RCC 7860 (cell line): ENCODE results near the gene SCFD1.

Source experiments
- DNase-seq: peaks from one replicate; pipeline ENCODE4 v3.0.0-alpha.2; 2015; ENCODE audit warnings: low spot score
- FAIRE-seq: peaks from 2 replicates; lab custom pipeline; 2012; peaks lifted over from hg19 to GRCh38; lab: Jason Lieb, UNC

SCFD1 gene

GRCh38 chr14:30751646-30752416 is 129.7 kb downstream of the SCFD1 start:
- FAIRE-seq (no peak), DNase-seq (no peak)

DNA sequence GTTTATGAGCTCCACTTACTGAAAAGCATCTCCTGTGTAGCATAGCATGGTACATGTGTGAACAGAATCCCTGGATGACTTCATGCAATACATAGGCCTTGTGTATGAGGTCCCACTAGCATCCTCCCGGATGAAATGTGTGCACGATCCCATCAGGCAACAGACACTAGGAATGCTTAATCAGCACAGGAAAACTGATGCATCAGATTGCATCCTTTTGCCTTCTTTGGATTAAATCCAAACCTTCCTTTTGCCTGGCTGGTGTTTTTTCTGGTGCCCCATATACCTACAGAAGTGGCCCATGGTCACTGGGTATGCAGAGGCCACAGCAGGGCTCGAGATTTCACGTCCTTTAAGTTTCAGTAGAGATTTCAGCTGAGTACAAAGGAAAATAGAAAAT is 131.3 kb downstream of the SCFD1 start:
- no peak for FAIRE-seq
- no peak for DNase-seq

DNA sequence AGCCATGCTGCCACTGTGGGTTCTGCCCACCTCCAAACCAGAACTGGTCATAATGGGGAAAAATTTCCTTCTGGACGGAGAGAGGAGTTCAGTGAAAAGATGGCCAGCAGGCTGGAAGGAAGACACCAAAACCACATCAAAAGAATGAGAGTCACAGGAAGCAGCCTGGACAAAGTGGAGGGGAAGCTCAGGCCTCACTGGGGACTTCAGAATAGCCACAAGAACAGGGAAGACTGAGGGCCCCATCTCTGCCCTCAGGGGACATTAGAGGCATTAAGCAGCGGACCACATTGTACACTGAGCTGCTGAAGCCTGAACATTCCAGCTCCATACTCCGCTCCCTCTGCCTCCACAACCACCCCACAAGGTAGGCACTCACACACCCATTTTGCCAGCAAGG is 132.7 kb downstream of the SCFD1 start:
- DNase-seq: no peak
- FAIRE-seq: no peak

DNA sequence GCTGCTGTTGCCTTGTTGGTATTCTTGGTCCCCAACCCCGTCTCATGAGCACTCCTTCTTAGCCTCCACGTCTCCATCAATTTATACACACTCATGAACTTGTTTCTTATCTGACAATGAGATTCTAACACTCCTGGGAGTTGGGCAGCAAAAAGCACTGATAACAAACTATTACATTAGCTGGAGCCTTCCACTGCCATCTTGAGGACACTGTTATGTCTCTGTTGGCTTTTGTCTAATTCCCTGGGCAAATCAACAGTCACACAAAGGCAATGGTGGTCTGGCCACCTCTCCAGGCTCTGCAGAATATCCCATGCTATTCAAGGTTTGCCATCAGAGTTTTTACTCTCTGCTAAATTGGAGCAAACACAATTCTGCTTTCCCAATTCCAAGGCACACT is 134.5 kb downstream of the SCFD1 start:
- FAIRE-seq: no peak
- no peak for DNase-seq

DNA sequence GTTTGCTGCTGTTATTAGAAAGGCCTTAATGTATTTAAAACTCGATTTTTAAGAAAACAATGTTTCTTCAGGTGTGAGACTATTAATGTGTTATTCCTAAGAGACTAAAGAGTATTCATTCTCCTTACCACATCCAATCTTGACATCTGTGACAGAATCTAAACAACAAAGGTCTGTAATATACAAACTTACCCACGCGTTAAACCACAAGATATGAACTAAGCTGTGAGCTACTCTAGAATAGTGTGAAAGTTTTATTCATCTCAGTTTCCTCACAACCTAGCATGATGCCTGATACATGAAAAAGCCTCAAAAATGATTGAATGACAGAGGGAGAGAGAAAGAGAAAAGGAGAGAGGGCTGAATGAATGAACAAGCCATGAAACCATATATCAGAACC is 135.0 kb downstream of the SCFD1 start:
- FAIRE-seq: no peak

GRCh38 chr14:30759172-30760125 is 137.3 kb downstream of the SCFD1 start:
- FAIRE-seq (no peak), DNase-seq (no peak)

More for the DNA sequence above, 135.0 kb downstream of the SCFD1 start:
- no peak for DNase-seq

DNA sequence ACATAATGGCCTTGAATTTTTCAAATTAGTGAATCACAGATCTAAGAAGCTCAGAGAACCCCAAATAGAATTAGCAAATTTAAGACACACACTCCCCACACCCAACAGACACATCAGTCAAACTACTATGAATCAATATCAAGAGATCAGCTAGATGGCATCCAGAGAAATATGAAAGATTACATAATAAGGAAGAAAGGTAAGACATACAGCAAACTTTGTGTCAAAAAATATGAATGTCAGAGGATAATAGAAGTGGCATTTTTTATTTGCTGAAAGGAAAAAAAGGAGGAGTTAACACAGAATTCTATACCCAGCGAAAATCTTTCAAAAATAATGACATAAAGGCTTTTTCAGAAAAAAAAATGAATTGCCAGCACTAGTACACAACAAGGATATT is 141.8 kb downstream of the SCFD1 start:
- FAIRE-seq (no peak), DNase-seq (no peak)

DNA sequence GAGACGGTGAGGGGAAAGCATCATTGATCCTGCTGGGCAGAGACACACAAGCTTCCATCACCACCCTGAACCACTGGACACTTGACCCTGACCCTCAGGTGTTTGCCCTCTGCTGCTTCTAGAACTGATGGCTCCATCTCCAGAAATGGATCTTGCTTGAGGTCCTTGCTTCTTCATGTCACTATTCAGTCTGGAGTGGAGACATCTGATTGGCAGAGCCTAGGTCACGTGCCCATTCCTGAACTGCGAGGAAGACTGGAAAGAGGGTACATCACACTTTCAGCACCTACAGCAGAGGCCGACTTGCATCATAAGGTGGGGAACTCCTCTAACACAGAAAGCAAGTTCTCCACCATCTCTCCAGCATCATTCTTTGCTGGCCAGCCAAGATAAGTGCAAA is 145.5 kb downstream of the SCFD1 start:
- FAIRE-seq: no peak
- no peak for DNase-seq

GRCh38 chr14:30768791-30769190 is 146.7 kb downstream of the SCFD1 start:
- FAIRE-seq: no peak
- DNase-seq: no peak

- no peak for DNase-seq
- no peak for FAIRE-seq
These were observed 148.3 kb downstream of the SCFD1 start for GRCh38 chr14:30770376-30770775.

- DNase-seq (no peak), FAIRE-seq (no peak)
These were observed 149.5 kb downstream of the SCFD1 start for GRCh38 chr14:30771595-30771994.

- FAIRE-seq (no peak), DNase-seq (no peak)
These were observed 157.1 kb downstream of the SCFD1 start for GRCh38 chr14:30779210-30779609.
